OCI-LY3 (cell line): Measurements from ENCODE around the gene SLC35F3.

ENCODE experiments used
- H2AFZ ChIP-seq: fragments of 200-600, 300-600 bp; shearing (Covaris generic); 2 replicates; pipeline ENCODE4 v1.6.0; 2014; ENCODE audit warnings: antibody characterized with exemption, low read depth, low read length
- H3K27ac ChIP-seq: fragments of 200-600, 300-600 bp; sonication (generic); 2 replicates; pipeline ENCODE4 v1.5.1; 2014; ENCODE audit warnings: mild to moderate bottlenecking, low read length, moderate library complexity, mixed read lengths
- H3K27me3 ChIP-seq: fragments of 200-600, 300-600 bp; sonication (generic); 2 replicates; pipeline ENCODE4 v1.6.1; 2014; ENCODE audit warnings: low read depth, low read length, mixed read lengths
- H3K36me3 ChIP-seq: fragments of 200-600, 300-600 bp; sonication (generic); replicated peaks from 2 replicates; pipeline ENCODE3; 2014; ENCODE audit warnings: low read depth, low read length, mixed read lengths
- H3K4me1 ChIP-seq: fragments of 300-600, 200-600 bp; sonication (generic); 2 replicates; pipeline ENCODE4 v1.6.1; 2014; ENCODE audit warnings: low read length, mixed read lengths
- H3K4me2 ChIP-seq: fragments of 200-600, 300-600 bp; sonication (generic); 2 replicates; pipeline ENCODE4 v1.6.1; 2014; ENCODE audit warnings: low read length, mixed read lengths
- H3K4me3 ChIP-seq: fragments of 300-600, 200-600 bp; sonication (generic); 2 replicates; pipeline ENCODE4 v1.5.1; 2014; ENCODE audit warnings: antibody characterized with exemption, mild to moderate bottlenecking, low read length, moderate library complexity
- H3K79me2 ChIP-seq: fragments of 300-600, 200-600 bp; shearing (Covaris generic); 2 replicates; pipeline ENCODE4 v1.6.1; 2014; ENCODE audit warnings: mild to moderate bottlenecking, low read length, mixed read lengths
- H3K9ac ChIP-seq: fragments of 300-600, 200-600 bp; shearing (Covaris generic); 2 replicates; pipeline ENCODE4 v1.6.0; 2014; ENCODE audit warnings: mild to moderate bottlenecking, low read length, moderate library complexity
- H3K9me3 ChIP-seq: fragments of 200-600, 300-600 bp; shearing (Covaris generic); 2 replicates; pipeline ENCODE4 v1.6.1; 2014; ENCODE audit warnings: low read length, mixed read lengths; ENCODE audit not compliant: insufficient read depth
- H4K20me1 ChIP-seq: fragments of 200-600, 300-600 bp; sonication (generic); 2 replicates; pipeline ENCODE4 v1.6.1; 2016; ENCODE audit warnings: low read length, mixed read lengths; ENCODE audit not compliant: insufficient read depth
- EZH2phosphoT487 ChIP-seq: fragments of 200-600 bp; shearing (Covaris generic); IDR thresholded peaks from 2 replicates; pipeline ENCODE4 v1.6.1; 2018; ENCODE audit warnings: antibody characterized with exemption, mixed run types, low read depth
- TF ChIP-seq, protein P1 (sequence below): fragments of 200-600, 300-600 bp; sonication (generic); IDR thresholded peaks from 2 replicates; pipeline ENCODE4 v1.5.1; 2014; ENCODE audit warnings: antibody characterized with exemption, low read length, low read depth

SLC35F3 gene

DNA sequence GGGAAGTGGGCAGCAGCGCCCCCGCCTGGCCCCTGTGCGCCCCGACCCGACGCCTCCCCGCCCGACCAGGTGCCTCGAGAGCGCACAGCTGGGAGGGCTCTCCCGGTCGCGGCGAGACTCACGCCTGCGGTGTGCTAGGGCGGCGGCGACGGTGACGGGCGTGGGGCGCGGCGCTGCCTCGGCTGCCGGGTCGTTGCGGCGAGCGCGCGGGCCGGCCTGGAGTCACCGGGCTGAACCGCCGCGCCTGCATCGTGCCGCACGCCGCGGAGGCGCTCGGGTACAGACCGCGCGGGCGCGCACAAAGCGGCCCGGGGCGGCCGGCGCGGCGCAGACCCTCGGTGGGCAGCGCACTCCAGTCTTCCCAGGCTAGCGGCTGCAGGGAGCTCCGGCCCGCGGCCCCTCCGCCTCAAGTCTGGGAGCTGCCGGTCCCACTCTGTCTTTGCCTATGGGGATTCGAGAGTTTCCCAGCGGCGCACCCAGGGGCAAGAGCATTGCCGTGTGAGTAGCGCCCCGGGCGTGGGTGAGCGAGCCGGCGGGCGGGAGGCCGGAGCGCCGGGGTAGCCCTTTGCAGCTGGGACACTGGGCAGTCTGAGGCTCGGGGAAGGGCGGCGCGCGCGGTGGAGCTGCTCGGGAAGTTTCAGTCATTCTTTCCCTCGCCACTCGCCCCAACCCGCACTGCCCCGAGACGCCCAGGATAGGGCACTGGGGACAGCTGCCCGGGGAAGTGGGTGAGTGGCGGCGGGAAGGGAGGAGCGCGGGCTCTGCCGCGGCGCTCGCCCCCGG, at the start of gene SLC35F3:
Gene SLC35F3, plus strand, starts transcription at position 44 of the 783 bp plus-strand sequence.
- no peak within 1 kb of the TSS for H3K4me2 ChIP-seq
- H3K27ac ChIP-seq, result no peak within 1 kb of the TSS
- H3K4me1 ChIP-seq, result peaks cover 14% of the 10 kb centered on the region
- H3K36me3 ChIP-seq, result no peaks in the 10 kb centered on the region
- H3K79me2 ChIP-seq, result no peaks in the 10 kb centered on the region
- H4K20me1 ChIP-seq, result peaks cover 4% of the 10 kb centered on the region; the same call in 1 of the 2 replicates
- TF ChIP-seq, protein P1, sequence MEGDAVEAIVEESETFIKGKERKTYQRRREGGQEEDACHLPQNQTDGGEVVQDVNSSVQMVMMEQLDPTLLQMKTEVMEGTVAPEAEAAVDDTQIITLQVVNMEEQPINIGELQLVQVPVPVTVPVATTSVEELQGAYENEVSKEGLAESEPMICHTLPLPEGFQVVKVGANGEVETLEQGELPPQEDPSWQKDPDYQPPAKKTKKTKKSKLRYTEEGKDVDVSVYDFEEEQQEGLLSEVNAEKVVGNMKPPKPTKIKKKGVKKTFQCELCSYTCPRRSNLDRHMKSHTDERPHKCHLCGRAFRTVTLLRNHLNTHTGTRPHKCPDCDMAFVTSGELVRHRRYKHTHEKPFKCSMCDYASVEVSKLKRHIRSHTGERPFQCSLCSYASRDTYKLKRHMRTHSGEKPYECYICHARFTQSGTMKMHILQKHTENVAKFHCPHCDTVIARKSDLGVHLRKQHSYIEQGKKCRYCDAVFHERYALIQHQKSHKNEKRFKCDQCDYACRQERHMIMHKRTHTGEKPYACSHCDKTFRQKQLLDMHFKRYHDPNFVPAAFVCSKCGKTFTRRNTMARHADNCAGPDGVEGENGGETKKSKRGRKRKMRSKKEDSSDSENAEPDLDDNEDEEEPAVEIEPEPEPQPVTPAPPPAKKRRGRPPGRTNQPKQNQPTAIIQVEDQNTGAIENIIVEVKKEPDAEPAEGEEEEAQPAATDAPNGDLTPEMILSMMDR, result no peak
- no peak for TF ChIP-seq EZH2phosphoT487
- peaks cover 58% of the 10 kb centered on the region for H3K27me3 ChIP-seq
- H3K4me3 ChIP-seq, result no peak within 1 kb of the TSS
- no peak within 1 kb of the TSS for H3K9ac ChIP-seq
- H2AFZ ChIP-seq, result no peak within 1 kb of the TSS
- H3K9me3 ChIP-seq, result no peaks in the 10 kb centered on the region; the same call in 1 of the 2 replicates

DNA sequence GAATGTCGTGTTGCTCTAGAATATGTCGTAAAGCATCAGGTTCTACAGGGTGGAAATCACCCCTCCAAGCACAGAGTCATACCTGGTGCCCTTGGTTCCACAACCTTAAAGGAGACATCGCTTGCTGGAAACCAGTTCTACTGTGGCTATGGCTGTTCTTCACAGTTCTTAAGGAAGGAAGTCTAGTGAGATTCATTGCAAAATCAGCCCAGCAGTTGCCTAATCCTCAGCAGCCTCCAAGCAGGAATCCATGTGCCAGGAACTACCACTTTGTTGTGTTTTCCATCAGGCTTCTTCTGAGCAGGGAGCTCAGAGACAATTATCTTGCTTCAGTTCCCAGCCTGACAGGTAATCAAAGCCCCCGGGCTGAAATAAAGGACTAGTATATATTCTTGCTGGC, 45.0 kb upstream of the SLC35F3 start:
- no peaks in the 10 kb centered on the region for H4K20me1 ChIP-seq
- H3K4me1 ChIP-seq, result no peaks in the 10 kb centered on the region
- H3K9ac ChIP-seq, result no peak overlapping the region
- no peaks in the 10 kb centered on the region for H3K9me3 ChIP-seq
- H3K4me3 ChIP-seq, result no peak overlapping the region
- H3K27me3 ChIP-seq, result peaks cover 17% of the 10 kb centered on the region; the same call in 1 of the 2 replicates
- no peak for TF ChIP-seq EZH2phosphoT487
- H2AFZ ChIP-seq, result no peak overlapping the region
- no peak overlapping the region for H3K4me2 ChIP-seq
- no peaks in the 10 kb centered on the region for H3K79me2 ChIP-seq
- H3K36me3 ChIP-seq, result no peaks in the 10 kb centered on the region
- H3K27ac ChIP-seq, result no peak overlapping the region

DNA sequence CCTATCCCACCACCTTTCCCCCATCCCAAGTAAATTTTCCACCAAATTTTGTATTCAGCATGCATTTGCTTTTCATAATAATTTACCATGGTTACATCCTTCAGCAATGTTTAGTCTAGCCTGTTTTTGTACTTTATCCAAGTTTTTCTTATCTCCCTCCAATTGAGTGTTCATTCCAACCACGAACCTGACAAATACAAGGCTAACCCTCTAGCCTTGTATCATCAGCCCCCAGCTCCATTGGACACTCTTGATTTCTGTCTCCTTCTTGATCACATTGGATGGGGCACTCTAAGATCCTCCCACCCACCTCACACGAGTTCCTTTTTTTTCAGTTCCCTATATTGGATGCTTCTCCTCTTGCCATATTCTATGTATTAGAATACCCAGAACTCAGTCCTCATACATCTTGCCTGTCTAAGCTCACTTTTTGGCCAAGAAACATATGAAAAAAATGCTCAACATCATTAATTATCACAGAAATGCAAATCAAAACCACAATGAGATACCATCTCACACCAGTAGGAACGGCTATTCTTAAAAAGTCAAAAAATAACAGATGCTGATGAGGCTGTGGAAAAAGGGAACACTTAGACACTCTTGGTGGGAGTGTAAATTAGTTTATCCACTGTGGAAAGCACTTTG, 40.5 kb upstream of the SLC35F3 start:
- H3K79me2 ChIP-seq, result no peaks in the 10 kb centered on the region
- no peak overlapping the region for H3K4me3 ChIP-seq
- no peaks in the 10 kb centered on the region; the same call in 1 of the 2 replicates for H3K9me3 ChIP-seq
- TF ChIP-seq, protein P1, result no peak
- no peak for TF ChIP-seq EZH2phosphoT487
- H3K4me1 ChIP-seq, result peaks cover 5% of the 10 kb centered on the region
- no peaks in the 10 kb centered on the region for H3K36me3 ChIP-seq
- no peak overlapping the region for H3K27ac ChIP-seq
- no peak overlapping the region for H3K9ac ChIP-seq
- no peaks in the 10 kb centered on the region for H4K20me1 ChIP-seq
- H2AFZ ChIP-seq, result no peak overlapping the region
- H3K4me2 ChIP-seq, result no peak overlapping the region
- H3K27me3 ChIP-seq, result peaks cover 17% of the 10 kb centered on the region; the same call in 1 of the 2 replicates

DNA sequence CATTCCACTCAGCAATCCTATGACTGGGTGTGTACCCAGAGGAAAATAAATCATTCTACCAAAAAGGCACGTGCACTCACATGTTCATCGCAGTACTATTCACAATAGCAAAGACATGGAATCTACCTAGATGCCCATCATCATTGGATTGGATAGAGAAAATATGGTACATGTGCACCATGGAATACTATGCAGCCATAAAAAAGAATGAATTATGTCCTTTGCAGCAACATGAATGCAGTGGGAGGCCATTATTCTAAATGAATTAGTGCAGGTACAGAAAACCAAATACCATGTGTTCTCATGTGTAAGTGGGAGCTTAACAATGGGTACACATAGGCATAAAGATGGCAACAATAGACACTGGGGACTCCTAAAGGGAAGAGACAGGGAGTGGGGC, 39.9 kb upstream of the SLC35F3 start:
- H2AFZ ChIP-seq, result no peak overlapping the region
- H4K20me1 ChIP-seq, result no peaks in the 10 kb centered on the region
- no peak overlapping the region for H3K27ac ChIP-seq
- H3K36me3 ChIP-seq, result no peaks in the 10 kb centered on the region
- H3K9ac ChIP-seq, result no peak overlapping the region
- H3K9me3 ChIP-seq, result no peaks in the 10 kb centered on the region; the same call in 1 of the 2 replicates
- H3K4me3 ChIP-seq, result no peak overlapping the region
- H3K79me2 ChIP-seq, result no peaks in the 10 kb centered on the region
- TF ChIP-seq EZH2phosphoT487, result no peak
- TF ChIP-seq, protein P1, result no peak
- H3K4me1 ChIP-seq, result peaks cover 5% of the 10 kb centered on the region
- H3K27me3 ChIP-seq, result peaks cover 17% of the 10 kb centered on the region; the same call in 1 of the 2 replicates
- no peak overlapping the region for H3K4me2 ChIP-seq
